ENCODE measurements around the gene GSTT2.

DNA sequence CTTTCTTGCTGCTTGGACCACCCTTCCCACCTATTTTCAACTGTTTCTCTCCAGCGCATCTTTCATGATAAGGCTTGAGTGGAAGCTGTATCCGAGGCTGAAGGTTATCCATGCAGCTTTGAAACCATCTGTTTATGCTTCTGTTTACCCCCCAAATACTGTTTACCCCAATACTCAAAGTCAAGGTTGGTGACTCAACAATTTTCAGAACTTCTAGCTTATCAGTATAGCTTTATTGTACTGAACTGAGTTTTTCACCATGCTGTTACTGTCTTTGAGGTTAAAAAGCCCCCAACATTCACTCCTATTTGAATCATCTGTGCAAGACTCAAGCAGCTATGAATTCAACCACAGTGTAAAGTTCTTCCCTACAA lies 30.1 kb downstream of the GSTT2 start:
- no peak for TF ChIP-seq POLR2A (IDR thresholded peaks at IDR 0.05)
- no peak for TF ChIP-seq EP300 (IDR thresholded peaks at IDR 0.05)
- TF ChIP-seq, protein P1, sequence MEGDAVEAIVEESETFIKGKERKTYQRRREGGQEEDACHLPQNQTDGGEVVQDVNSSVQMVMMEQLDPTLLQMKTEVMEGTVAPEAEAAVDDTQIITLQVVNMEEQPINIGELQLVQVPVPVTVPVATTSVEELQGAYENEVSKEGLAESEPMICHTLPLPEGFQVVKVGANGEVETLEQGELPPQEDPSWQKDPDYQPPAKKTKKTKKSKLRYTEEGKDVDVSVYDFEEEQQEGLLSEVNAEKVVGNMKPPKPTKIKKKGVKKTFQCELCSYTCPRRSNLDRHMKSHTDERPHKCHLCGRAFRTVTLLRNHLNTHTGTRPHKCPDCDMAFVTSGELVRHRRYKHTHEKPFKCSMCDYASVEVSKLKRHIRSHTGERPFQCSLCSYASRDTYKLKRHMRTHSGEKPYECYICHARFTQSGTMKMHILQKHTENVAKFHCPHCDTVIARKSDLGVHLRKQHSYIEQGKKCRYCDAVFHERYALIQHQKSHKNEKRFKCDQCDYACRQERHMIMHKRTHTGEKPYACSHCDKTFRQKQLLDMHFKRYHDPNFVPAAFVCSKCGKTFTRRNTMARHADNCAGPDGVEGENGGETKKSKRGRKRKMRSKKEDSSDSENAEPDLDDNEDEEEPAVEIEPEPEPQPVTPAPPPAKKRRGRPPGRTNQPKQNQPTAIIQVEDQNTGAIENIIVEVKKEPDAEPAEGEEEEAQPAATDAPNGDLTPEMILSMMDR (IDR thresholded peaks at IDR 0.05): no peak
